Right atrium auricular region (tissue), 2 donors: ENCODE results near the gene CSNK1A1L. TPM values are rescaled to one million over a fixed set of nuclear protein-coding genes. Genes with fewer than 3 reads are reported as not detected.

Experiments
- DNase-seq: peaks from one replicate; pipeline ENCODE4 v3.0.0-alpha.2; 2019; ENCODE audit warnings: low spot score
- H3K27ac ChIP-seq, 2 donors: fragments of 200-600 bp; sonication (generic); 1 replicate in 1 of 2; 2 replicates in 1 of 2; pipeline ENCODE4 v1.5.1; 2016 to 2019
- H3K27me3 ChIP-seq, 2 donors: fragments of 200-600 bp; sonication (generic); one replicate each; pipeline versions ENCODE4 v1.5.1 to v1.6.0; 2017 to 2019
- H3K36me3 ChIP-seq: fragments of 200-600 bp; sonication (generic); one replicate; pipeline ENCODE4 v1.5.1; 2016
- H3K4me1 ChIP-seq, 2 donors: fragments of 200-600 bp; sonication (generic); one replicate each; pipeline versions ENCODE4 v1.5.1 to v1.6.0; 2017 to 2019
- H3K4me3 ChIP-seq, 2 donors: fragments of 200-600 bp; sonication (generic); 1 replicate in 1 of 2; 2 replicates in 1 of 2; pipeline ENCODE4 v1.5.1; 2017 to 2019; ENCODE audit warnings: mild to moderate bottlenecking in 1 of 2, moderate library complexity in 1 of 2
- H3K9me3 ChIP-seq, 2 donors: fragments of 200-600 bp; sonication (generic); one replicate each; pipeline ENCODE4 v1.5.1; 2019
- total RNA-seq, 2 donors: library from RNA; depleted of rRNA; stranded (reverse); fragments of >200 nt; gene quantifications; one replicate each; pipeline ENCODE4 v1.1.0, GENCODE V29; 2016
- TF ChIP-seq, protein P1 (sequence below), 2 donors: fragments of 200-600 bp; sonication (generic); IDR thresholded peaks; one replicate each; pipeline ENCODE4 v1.5.1; 2019; ENCODE audit warnings: antibody characterized with exemption in 2 of 2

Gene CSNK1A1L
- total RNA-seq, 2 donors from 2014 or later, result not detected

GRCh38 chr13:37134411-37135041 is 29.1 kb upstream of the CSNK1A1L start:
- no peaks in the 10 kb centered on the region for H3K36me3 ChIP-seq
- H3K9me3 ChIP-seq, result no peaks in the 10 kb centered on the region
- no peaks in the 10 kb centered on the region for H3K27me3 ChIP-seq
- no peak overlapping the region for H3K4me3 ChIP-seq
- H3K27ac ChIP-seq, result no peak overlapping the region
- H3K4me1 ChIP-seq, result no peaks in the 10 kb centered on the region
- TF ChIP-seq, protein P1, sequence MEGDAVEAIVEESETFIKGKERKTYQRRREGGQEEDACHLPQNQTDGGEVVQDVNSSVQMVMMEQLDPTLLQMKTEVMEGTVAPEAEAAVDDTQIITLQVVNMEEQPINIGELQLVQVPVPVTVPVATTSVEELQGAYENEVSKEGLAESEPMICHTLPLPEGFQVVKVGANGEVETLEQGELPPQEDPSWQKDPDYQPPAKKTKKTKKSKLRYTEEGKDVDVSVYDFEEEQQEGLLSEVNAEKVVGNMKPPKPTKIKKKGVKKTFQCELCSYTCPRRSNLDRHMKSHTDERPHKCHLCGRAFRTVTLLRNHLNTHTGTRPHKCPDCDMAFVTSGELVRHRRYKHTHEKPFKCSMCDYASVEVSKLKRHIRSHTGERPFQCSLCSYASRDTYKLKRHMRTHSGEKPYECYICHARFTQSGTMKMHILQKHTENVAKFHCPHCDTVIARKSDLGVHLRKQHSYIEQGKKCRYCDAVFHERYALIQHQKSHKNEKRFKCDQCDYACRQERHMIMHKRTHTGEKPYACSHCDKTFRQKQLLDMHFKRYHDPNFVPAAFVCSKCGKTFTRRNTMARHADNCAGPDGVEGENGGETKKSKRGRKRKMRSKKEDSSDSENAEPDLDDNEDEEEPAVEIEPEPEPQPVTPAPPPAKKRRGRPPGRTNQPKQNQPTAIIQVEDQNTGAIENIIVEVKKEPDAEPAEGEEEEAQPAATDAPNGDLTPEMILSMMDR (IDR thresholded peaks at IDR 0.05), result no peak
- DNase-seq, result no peak

DNA sequence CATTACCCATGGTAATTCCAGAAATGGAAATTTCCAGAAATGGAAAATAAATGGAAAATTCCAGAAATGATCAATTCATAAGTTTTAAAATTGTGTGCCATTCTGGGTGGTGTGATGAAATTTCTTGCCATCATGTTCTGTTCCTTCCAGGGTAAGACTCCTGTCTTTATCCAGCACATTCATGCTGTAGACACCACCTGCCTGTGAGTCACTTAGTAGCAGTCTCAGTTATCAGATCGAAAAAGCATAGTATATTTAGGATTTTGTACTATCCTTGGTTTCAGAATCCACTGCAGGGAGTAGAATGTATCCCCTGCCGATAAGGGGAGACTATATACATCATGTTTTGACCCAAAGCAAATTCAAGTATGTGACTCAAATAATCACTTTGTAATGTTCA is 26.7 kb upstream of the CSNK1A1L start:
- Histone ChIP-seq H3K4me3 (no peak overlapping the region), H3K36me3 (no peaks in the 10 kb centered on the region), H3K4me1 (peaks cover 0 to 9% of the 10 kb centered on the region in 2 donors), H3K27me3 (no peaks in the 10 kb centered on the region), H3K27ac (no peak overlapping the region), H3K9me3 (no peaks in the 10 kb centered on the region)
- DNase-seq, result no peak
- TF ChIP-seq, protein P1 (IDR thresholded peaks at IDR 0.05), result no peak

DNA sequence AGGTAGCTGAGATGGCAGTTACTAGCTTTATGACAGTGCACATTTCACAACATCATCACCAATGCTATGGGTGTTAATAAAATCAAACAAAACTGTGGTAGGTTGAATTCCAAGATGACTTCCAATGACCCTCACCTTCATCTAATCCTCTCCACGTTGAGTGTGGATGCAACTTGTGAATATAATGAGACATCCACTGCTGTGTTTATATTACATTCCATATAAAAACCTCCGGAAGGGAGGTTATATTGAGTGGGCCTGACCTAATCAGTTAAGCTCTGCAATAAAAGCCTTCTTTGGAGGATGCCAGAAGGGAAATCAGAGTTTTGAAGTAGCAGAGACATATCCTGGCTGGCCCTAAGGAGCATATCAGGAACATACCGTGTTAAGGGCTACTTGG is 25.6 kb upstream of the CSNK1A1L start:
- Histone ChIP-seq H3K27me3 (no peaks in the 10 kb centered on the region), H3K36me3 (no peaks in the 10 kb centered on the region), H3K4me3 (no peak overlapping the region), H3K27ac (no peak overlapping the region), H3K9me3 (no peaks in the 10 kb centered on the region), H3K4me1 (peaks cover 0 to 15% of the 10 kb centered on the region in 2 donors)
- no peak for DNase-seq
- TF ChIP-seq, protein P1 (IDR thresholded peaks at IDR 0.05), result no peak

DNA sequence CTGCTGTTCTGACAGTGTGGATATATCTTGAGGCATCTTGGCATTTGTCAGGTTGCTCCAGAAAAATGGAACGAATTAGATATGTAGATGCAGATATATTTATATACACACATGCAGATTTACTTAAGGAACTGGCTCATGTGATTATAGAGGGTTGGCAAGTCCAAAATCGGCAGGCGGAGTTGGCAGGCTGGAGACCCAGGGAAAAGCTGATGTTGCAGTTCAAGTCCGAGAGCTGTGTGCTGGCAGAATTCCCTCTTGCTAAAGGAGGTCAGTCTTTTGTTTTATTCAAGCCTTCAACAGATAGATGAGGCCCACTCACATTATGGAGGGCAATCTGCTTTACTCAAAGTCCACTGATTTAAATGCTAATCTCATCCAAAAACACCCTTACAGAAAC is 24.4 kb upstream of the CSNK1A1L start:
- Histone ChIP-seq H3K27me3 (no peaks in the 10 kb centered on the region), H3K9me3 (no peaks in the 10 kb centered on the region), H3K4me3 (no peak overlapping the region), H3K36me3 (no peaks in the 10 kb centered on the region), H3K27ac (no peak overlapping the region), H3K4me1 (peaks cover 0 to 15% of the 10 kb centered on the region in 2 donors)
- DNase-seq, result no peak
- TF ChIP-seq, protein P1 (IDR thresholded peaks at IDR 0.05), result no peak

DNA sequence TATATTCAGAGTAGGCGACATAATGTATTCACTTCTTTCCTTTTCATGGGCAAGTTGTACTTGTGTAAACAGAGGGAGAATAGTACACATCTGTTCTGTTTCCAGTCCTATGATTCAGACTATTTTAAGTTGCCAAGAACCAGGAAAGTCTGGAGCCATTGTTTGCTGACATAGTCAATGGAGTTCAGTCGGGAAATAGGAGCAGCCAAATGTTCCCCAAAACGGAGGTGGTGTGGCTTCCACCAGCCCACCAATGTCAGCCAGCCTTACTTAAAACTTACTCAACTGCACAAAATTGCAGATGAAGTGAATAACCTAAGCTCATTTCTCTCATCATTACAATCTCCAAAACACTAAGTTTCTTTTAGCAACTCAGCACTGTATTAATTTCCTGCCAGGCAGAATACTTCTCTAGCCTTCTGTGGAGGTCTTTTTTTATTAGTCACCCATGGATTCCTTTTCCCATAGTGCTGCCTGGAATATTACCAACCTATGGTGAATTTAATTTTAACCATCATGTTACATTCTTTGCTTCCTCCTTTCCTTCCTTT is 22.3 kb upstream of the CSNK1A1L start:
- H3K9me3 ChIP-seq, result no peaks in the 10 kb centered on the region
- peak overlapping the region; percentile 17 to 67 for H3K27ac ChIP-seq
- TF ChIP-seq, protein P1 (IDR thresholded peaks at IDR 0.05), result no peak
- no peaks in the 10 kb centered on the region for H3K36me3 ChIP-seq
- no peaks in the 10 kb centered on the region for H3K27me3 ChIP-seq
- no peak overlapping the region for H3K4me3 ChIP-seq
- peak; percentile 65 for DNase-seq
- H3K4me1 ChIP-seq, result peaks cover 0 to 15% of the 10 kb centered on the region in 2 donors

- H3K36me3 ChIP-seq, result no peaks in the 10 kb centered on the region
- no peak overlapping the region for H3K4me3 ChIP-seq
- H3K27me3 ChIP-seq, result no peaks in the 10 kb centered on the region
- DNase-seq, result no peak
- peaks cover 0 to 20% of the 10 kb centered on the region in 2 donors for H3K4me1 ChIP-seq
- no peak overlapping the region for H3K27ac ChIP-seq
- TF ChIP-seq, protein P1 (IDR thresholded peaks at IDR 0.05), result no peak
- H3K9me3 ChIP-seq, result no peaks in the 10 kb centered on the region
Observed at GRCh38 chr13:37123337-37123736, 17.9 kb upstream of the CSNK1A1L start.
